A673 (cell line): ENCODE data around the gene STYX. TPM values are rescaled to one million over a fixed set of nuclear protein-coding genes. Genes with fewer than 3 reads are reported as not detected.

ENCODE experiments used
- BruUV-seq: library from RNA; stranded (reverse); fragments of 400-500 nt; replicated peaks from 2 replicates; lab custom pipeline; 2021; lab: Mats Ljungman, UMichigan
- CTCF ChIA-PET: fragments of 300-600 bp; sonication (Branson Sonifier 250); formaldehyde crosslinking; loops from one replicate; lab custom pipeline; 2022; ENCODE audit warnings: antibody characterized with exemption; lab: Charles Lee
- POLR2A ChIA-PET: fragments of 300-600 bp; sonication (Branson Sonifier 250); formaldehyde crosslinking; loops from one replicate; lab custom pipeline; 2022; ENCODE audit warnings: antibody characterized with exemption; ENCODE audit not compliant: low non-redundant PET; lab: Charles Lee
- DNase-seq: peaks from one replicate; pipeline ENCODE4 v3.0.0-alpha.2; 2015; ENCODE audit warnings: low spot score
- H3K27ac ChIP-seq: fragments of 200-600 bp; sonication (generic); 2 replicates; pipeline ENCODE4 v1.5.1; 2016; ENCODE audit warnings: mixed run types, low read depth, mild to moderate bottlenecking, mixed read lengths, antibody characterized with exemption, low read length; ENCODE audit not compliant: poor library complexity, severe bottlenecking
- H3K27me3 ChIP-seq: fragments of 200-600 bp; sonication (generic); replicated peaks from 2 replicates; pipeline ENCODE4 v1.6.1; 2017; ENCODE audit warnings: mixed run types, low read depth, mild to moderate bottlenecking, mixed read lengths, antibody characterized with exemption, low read length; ENCODE audit not compliant: insufficient read depth, poor library complexity
- H3K36me3 ChIP-seq: fragments of 200-600 bp; sonication (generic); 2 replicates; pipeline ENCODE4 v1.6.1; 2016; ENCODE audit warnings: mixed run types, mild to moderate bottlenecking, mixed read lengths, antibody characterized with exemption, low read length; ENCODE audit not compliant: insufficient read depth, poor library complexity, severe bottlenecking
- H3K4me1 ChIP-seq: fragments of 200-600 bp; sonication (generic); 2 replicates; pipeline ENCODE4 v1.6.1; 2017; ENCODE audit warnings: mixed run types, mild to moderate bottlenecking, mixed read lengths, antibody characterized with exemption, low read length; ENCODE audit not compliant: insufficient read depth, poor library complexity, severe bottlenecking
- H3K4me3 ChIP-seq: fragments of 200-600 bp; sonication (generic); 2 replicates; pipeline ENCODE4 v1.5.1; 2016; ENCODE audit warnings: low read depth, mixed run types, mild to moderate bottlenecking, mixed read lengths, low read length; ENCODE audit not compliant: poor library complexity, severe bottlenecking
- H3K9me3 ChIP-seq: fragments of 200-600 bp; sonication (generic); 2 replicates; pipeline ENCODE4 v1.6.1; 2016; ENCODE audit warnings: mixed run types, low read depth, mild to moderate bottlenecking, mixed read lengths, antibody characterized with exemption, low read length; ENCODE audit not compliant: poor library complexity, severe bottlenecking
- EZH2 ChIP-seq: fragments of 200-600 bp; sonication (generic); IDR thresholded peaks from 2 replicates; pipeline ENCODE4 v1.6.1; 2017; ENCODE audit warnings: borderline replicate concordance, low read depth, mild to moderate bottlenecking, mixed read lengths, antibody characterized with exemption, low read length; ENCODE audit not compliant: poor library complexity, severe bottlenecking
- intact Hi-C: fragments of 100-400 bp; cut with micrococcal nuclease; formaldehyde crosslinking; loops from one replicate; pipeline ENCODE4 v1.10.0; 2022; ENCODE audit not compliant: unreplicated experiment
- total RNA-seq: library from RNA; stranded (reverse); gene quantifications from 2 replicates; pipeline ENCODE4 v1.2.3, GENCODE V29; 2021
- TF ChIP-seq, protein P1 (sequence below): fragments of 300-800, 200-600 bp; sonication (generic); conservative IDR thresholded peaks from 2 replicates; pipeline ENCODE4 v1.5.1; 2017; ENCODE audit warnings: low read depth, mild to moderate bottlenecking, antibody characterized with exemption, low read length, moderate library complexity, mixed read lengths

STYX gene
- total RNA-seq, 1 experiment from 2014 or later = 9.4 TPM

DNA sequence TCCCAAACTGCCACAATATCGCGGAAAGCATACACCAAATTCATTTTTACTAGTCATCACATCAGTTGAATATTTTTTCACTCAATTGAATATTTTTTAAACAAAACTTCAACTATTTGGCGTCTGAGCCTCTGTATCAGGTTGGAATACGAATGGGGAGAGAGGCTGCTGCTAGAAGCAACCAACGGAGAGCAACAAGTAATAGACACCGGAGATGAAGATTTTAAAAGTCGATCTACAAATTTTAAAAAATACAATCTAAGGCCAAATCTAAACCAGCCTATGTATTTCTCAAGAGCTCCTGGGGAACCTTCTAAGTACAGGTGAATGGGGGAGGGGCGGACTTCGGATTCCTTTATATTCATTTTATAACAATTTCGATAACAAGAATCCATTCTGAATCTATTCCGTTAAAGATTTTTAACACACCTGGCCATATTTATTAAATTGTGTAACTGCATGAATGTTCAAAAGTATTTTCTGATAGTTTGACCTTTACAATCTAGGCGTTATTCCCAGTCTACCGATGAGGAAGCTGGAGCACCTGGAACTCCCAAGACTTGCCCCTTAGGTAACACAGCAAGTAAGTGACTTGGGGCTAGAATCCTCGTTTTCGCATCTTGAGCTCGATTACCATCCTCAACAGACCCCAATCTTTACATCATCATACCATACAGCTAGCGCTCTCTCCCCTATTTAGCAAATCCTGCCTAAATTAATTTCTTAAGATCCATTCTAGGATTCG is 60.2 kb downstream of the STYX start:
- TSS peak; percentile 40 for BruUV-seq
- POLR2A ChIA-PET = no interaction called here

DNA sequence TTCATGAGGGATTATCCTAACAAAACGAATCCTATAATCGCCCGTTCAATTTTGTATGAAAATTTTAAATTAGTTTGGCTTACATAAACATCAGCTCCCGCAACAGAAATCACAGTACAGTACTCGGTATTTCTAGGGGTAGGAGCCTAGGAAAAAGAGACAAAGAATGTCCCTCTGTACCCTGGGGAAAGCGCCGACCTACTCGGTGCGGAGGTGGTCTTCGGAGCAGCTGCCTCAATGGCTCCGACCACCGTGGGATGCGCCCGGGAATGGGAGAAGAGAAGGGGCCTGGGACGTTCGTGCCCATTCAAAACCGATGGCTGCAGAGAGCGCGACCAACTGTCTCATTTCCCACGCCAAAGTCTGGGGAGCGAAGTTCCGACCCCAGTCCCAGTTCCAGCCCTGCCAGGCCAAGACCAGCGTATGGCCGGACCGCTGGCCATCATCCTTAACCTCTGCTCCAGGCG is 60.8 kb downstream of the STYX start:
- Histone ChIP-seq H3K36me3 (no peaks in the 10 kb centered on the region), H3K4me1 (peaks cover 13% of the 10 kb centered on the region), H3K27me3 (no peaks in the 10 kb centered on the region), H3K27ac (peak overlapping the region; percentile 83), H3K9me3 (no peaks in the 10 kb centered on the region), H3K4me3 (peak overlapping the region; percentile 73)
- DNase-seq = peak; percentile 18
- BruUV-seq = no TSS peak
- intact Hi-C loops = no loop called here
- POLR2A ChIA-PET = no interaction called here
- CTCF ChIA-PET = interaction anchor here (1.0 kb wide), 1 partner anchor 515 kb away, joined by 3 read pairs; no protein-coding TSS in a partner anchor
- no peak for TF ChIP-seq EZH2
- TF ChIP-seq, protein P1, sequence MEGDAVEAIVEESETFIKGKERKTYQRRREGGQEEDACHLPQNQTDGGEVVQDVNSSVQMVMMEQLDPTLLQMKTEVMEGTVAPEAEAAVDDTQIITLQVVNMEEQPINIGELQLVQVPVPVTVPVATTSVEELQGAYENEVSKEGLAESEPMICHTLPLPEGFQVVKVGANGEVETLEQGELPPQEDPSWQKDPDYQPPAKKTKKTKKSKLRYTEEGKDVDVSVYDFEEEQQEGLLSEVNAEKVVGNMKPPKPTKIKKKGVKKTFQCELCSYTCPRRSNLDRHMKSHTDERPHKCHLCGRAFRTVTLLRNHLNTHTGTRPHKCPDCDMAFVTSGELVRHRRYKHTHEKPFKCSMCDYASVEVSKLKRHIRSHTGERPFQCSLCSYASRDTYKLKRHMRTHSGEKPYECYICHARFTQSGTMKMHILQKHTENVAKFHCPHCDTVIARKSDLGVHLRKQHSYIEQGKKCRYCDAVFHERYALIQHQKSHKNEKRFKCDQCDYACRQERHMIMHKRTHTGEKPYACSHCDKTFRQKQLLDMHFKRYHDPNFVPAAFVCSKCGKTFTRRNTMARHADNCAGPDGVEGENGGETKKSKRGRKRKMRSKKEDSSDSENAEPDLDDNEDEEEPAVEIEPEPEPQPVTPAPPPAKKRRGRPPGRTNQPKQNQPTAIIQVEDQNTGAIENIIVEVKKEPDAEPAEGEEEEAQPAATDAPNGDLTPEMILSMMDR = no peak

More for the DNA sequence above, 60.2 kb downstream of the STYX start:
- H3K36me3 ChIP-seq = no peaks in the 10 kb centered on the region
- TF ChIP-seq, protein P1 = no peak
- no peak for TF ChIP-seq EZH2
- CTCF ChIA-PET = interaction anchor here (1.0 kb wide), 1 partner anchor 516 kb away, joined by 3 read pairs; no protein-coding TSS in a partner anchor
- peak overlapping the region; percentile 73 for H3K4me3 ChIP-seq
- intact Hi-C loops = no loop called here
- H3K9me3 ChIP-seq = no peaks in the 10 kb centered on the region
- peak overlapping the region; percentile 83 for H3K27ac ChIP-seq
- peaks cover 13% of the 10 kb centered on the region for H3K4me1 ChIP-seq
- H3K27me3 ChIP-seq = no peaks in the 10 kb centered on the region
- DNase-seq = no peak

DNA sequence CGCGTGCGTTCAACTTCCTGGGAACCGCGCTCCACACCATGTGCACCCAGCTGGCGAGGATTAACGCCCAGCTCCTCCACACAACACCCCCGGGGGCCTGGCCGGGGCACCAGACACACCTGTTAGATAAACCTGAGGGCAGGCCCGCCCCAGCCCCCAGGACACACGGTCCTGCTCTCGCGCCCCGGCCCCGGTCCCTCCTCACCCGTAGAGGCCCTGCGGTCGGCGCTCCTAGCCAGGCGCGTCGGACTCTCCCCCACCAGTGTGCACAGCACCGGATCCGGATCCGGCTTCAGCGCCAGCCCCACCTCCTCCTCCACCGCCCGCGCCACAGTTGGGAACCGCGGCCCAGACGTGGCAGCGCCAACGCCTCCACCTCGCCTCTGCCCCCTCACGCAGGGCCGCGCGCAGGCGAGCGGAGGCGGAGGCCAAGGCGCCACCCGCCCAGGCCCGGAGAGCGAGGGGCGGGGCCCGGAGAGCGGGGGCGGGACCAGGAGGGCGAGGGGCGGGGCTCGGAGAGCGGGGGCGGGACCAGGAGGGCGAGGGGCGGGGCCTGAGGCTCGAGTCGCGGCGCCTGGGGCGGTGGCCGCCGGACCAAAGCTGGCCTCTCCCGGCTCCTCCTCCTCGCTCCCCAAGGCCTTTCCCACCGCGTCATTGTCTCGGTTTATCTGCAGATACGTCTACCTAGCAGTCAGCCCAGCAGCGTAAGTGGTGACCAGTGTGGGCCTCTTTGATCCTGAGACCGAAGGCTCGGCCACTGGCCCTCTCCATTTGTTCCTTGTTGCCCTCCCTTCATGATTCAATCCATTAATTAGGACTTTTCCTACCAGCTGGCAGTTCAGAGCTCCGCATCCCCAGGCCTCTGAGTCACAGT is 61.5 kb downstream of the STYX start, which contains the start of gene GNPNAT1:
Gene GNPNAT1, minus strand, starts transcription at position 385 of the 874 bp plus-strand sequence. CDS start 6,957 bp downstream, outside the sequence.
- ChIA-PET CTCF (interaction anchor here (1.0 kb wide), 1 partner anchor 515 kb away, joined by 3 read pairs; no protein-coding TSS in a partner anchor), POLR2A (interaction anchor here (0.6 kb wide), 1 partner anchor 449 kb away, joined by 3 read pairs; no protein-coding TSS in a partner anchor)
- H3K4me1 ChIP-seq = peaks cover 13% of the 10 kb centered on the region
- H3K27ac ChIP-seq = peak within 1 kb of the TSS; percentile 83
- intact Hi-C loops = no loop called here
- peak within 1 kb of the TSS; percentile 73 for H3K4me3 ChIP-seq
- no peaks in the 10 kb centered on the region for H3K36me3 ChIP-seq
- TF ChIP-seq, protein P1 = no peak
- TF ChIP-seq EZH2 = no peak
- H3K27me3 ChIP-seq = no peaks in the 10 kb centered on the region
- H3K9me3 ChIP-seq = no peaks in the 10 kb centered on the region
- peak; percentile 94 for DNase-seq
- no TSS peak for BruUV-seq
